Measurements from ENCODE around the gene PRLR. TPM values are rescaled to one million over a fixed set of nuclear protein-coding genes. Genes with fewer than 3 reads are reported as not detected.

PRLR gene
- total RNA-seq, 1 experiment from 2014 or later, result not detected

DNA sequence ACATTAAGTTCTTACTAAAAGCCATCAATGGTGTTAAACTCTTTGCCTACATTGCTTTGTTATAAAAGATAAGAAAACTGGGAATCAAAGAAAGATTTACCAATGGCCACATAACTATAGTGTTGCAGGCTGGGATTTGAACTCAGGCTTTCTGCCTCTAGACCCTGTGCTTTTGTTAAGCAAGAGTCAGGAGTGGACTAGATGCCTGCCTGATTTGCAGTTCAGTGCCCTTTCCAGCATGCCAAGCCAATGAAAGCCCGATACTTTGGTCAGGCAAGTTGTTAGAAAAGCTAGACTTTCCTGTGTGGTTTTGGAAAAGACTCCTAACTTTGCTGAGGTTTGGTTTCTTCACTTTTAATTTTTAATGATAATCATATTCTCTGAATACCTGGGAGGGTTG, 161.1 kb downstream of the PRLR start:
- in situ Hi-C loops (cut with HindIII; ENCODE audit: low pct_unique_long_range_greater_than_20kb, low sequenced_read_pairs), result no loop called here
- DNase-seq (ENCODE audit: low read depth), result no peak

- in situ Hi-C loops (cut with HindIII; ENCODE audit: low pct_unique_long_range_greater_than_20kb, low sequenced_read_pairs), result no loop called here
- DNase-seq (ENCODE audit: low read depth), result no peak
Observed at GRCh38 chr5:35067985-35068384, 162.3 kb downstream of the PRLR start.

- in situ Hi-C loops (cut with HindIII; ENCODE audit: low pct_unique_long_range_greater_than_20kb, low sequenced_read_pairs), result no loop called here
- no peak for DNase-seq (ENCODE audit: low read depth)
Observed at GRCh38 chr5:35066260-35066795, 164.0 kb downstream of the PRLR start.

- DNase-seq (ENCODE audit: low read depth), result no peak
- in situ Hi-C loops (cut with HindIII; ENCODE audit: low pct_unique_long_range_greater_than_20kb, low sequenced_read_pairs), result no loop called here
Observed at GRCh38 chr5:35063414-35063813, 166.9 kb downstream of the PRLR start.

DNA sequence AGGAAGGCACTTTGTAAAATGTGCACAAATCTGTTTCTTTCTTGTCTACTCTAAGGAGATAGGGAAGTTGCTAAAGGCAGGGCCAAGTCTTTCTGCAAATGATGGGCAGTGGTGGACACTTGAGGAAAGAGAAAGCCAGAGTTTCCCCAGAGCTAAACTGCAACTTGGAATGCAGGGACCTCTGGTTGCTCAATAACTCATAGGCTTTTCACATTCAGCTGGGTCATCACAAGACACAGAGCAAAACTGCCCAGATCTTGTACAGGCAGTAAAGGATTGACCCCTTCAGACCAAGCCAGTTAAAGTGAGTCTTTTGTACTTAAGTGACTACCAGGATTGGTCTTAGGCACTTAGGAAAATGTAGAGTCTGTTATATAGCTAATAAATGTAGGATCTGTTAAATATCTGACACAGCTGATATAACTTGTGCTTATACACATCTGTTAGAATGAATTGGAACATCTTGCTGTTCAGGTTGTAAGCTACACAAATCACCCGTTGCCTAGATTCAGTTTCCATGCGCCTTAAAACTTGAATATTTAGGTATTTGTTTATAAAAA, 169.0 kb downstream of the PRLR start:
- DNase-seq (ENCODE audit: low read depth), result no peak
- in situ Hi-C loops (cut with HindIII; ENCODE audit: low pct_unique_long_range_greater_than_20kb, low sequenced_read_pairs), result no loop called here

- in situ Hi-C loops (cut with HindIII; ENCODE audit: low pct_unique_long_range_greater_than_20kb, low sequenced_read_pairs), result no loop called here
- no peak for DNase-seq (ENCODE audit: low read depth)
Observed at GRCh38 chr5:35060236-35060635, 170.1 kb downstream of the PRLR start.

DNA sequence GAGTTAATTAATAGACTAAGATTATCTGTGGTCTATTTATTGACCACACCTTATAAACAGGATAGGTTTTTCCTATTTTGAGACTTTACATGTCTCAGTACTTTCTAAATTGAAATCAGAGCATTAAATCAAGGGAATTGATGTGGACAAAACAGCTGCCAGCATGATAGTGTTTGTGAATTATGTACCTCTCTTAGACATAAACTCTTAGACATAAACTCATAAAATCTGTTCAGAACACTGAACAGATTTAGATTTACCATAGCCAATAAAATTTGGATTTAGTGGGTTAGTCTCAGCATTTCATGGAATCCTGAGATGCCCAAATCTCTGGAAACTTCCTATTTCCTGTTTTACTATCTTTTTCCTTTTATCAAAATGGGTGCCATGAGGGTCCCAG, 171.0 kb downstream of the PRLR start:
- DNase-seq (ENCODE audit: low read depth), result no peak
- in situ Hi-C loops (cut with HindIII; ENCODE audit: low pct_unique_long_range_greater_than_20kb, low sequenced_read_pairs), result no loop called here

DNA sequence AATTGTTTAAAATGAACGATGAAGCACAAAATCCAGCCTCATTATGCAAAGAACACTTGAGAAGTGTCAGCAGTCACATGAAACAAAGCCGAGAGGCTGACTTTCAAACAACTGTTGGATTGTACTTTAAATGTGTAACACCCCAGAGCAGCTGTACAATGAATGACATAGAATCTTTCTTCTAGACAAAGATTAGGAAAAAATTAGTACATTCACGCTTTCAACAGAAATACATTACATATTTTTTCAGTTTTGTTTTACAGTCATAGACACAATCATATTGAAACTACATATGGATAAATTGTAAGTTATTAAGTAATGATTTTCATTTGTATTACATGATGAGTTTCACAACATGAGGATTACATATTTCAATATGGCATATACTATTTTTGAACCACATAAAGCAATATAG, 171.9 kb downstream of the PRLR start:
- in situ Hi-C loops (cut with HindIII; ENCODE audit: low pct_unique_long_range_greater_than_20kb, low sequenced_read_pairs), result no loop called here
- DNase-seq (ENCODE audit: low read depth), result no peak

GRCh38 chr5:35056686-35057085, 173.6 kb downstream of the PRLR start:
- no peak for DNase-seq (ENCODE audit: low read depth)
- in situ Hi-C loops (cut with HindIII; ENCODE audit: low pct_unique_long_range_greater_than_20kb, low sequenced_read_pairs), result no loop called here

- in situ Hi-C loops (cut with HindIII; ENCODE audit: low pct_unique_long_range_greater_than_20kb, low sequenced_read_pairs), result no loop called here
- DNase-seq (ENCODE audit: low read depth), result no peak
Observed at GRCh38 chr5:35052838-35053237, 177.4 kb downstream of the PRLR start.

GRCh38 chr5:35050541-35051126, 179.7 kb downstream of the PRLR start:
- DNase-seq (ENCODE audit: low read depth), result no peak
- in situ Hi-C loops (cut with HindIII; ENCODE audit: low pct_unique_long_range_greater_than_20kb, low sequenced_read_pairs), result no loop called here

DNA sequence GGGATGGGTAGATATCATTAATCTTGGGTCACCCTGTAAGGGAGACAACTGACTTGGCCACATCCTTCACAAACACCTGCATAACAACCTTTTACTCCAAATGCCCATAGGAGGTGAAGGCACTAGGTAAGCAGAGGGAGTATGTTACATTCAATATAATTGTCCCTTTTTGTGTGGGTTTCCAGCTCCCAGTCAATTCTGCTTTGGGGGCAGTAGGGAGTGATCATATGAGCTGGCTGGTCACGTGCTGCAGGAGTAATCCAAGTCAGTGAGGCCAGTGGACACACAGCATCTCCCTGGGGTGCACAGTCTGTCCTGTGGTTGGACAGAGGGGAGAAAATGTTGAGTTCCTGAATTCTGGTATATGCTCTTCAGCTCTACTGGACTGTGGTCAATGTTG, 181.4 kb downstream of the PRLR start:
- in situ Hi-C loops (cut with HindIII; ENCODE audit: low pct_unique_long_range_greater_than_20kb, low sequenced_read_pairs), result no loop called here
- no peak for DNase-seq (ENCODE audit: low read depth)

- no peak for DNase-seq (ENCODE audit: low read depth)
- in situ Hi-C loops (cut with HindIII; ENCODE audit: low pct_unique_long_range_greater_than_20kb, low sequenced_read_pairs), result no loop called here
Observed at GRCh38 chr5:35047785-35048404, 182.4 kb downstream of the PRLR start, which contains the start of gene AGXT2. AGXT2 (minus strand) TSS chr5:35047949; CDS start chr5:35047892, 57 bp downstream.

GRCh38 chr5:35046774-35047173, 183.5 kb downstream of the PRLR start:
- in situ Hi-C loops (cut with HindIII; ENCODE audit: low pct_unique_long_range_greater_than_20kb, low sequenced_read_pairs), result no loop called here
- no peak for DNase-seq (ENCODE audit: low read depth)

DNA sequence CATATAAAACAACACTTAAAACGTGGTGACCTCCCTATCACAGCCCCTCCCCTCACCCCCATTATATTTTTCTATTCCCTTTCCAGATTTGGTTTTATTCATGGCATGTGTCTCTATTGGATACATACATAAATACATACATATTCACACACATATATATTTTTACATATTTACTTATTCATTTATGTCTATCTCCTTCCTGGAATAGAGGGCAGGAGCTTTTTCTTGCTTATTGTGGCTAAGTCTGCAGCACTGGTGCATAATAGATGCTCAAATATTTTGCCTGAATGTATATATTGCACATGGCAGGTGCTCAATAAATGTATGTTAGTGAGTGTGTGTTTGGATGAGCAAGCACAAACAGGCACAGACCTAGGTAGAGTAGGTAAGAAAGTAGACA, 185.0 kb downstream of the PRLR start:
- DNase-seq (ENCODE audit: low read depth), result no peak

GRCh38 chr5:35044649-35045048, 185.6 kb downstream of the PRLR start:
- in situ Hi-C loops (cut with HindIII; ENCODE audit: low pct_unique_long_range_greater_than_20kb, low sequenced_read_pairs), result no loop called here
- DNase-seq (ENCODE audit: low read depth), result no peak

More for the DNA sequence above, 185.0 kb downstream of the PRLR start:
- in situ Hi-C loops (cut with HindIII; ENCODE audit: low pct_unique_long_range_greater_than_20kb, low sequenced_read_pairs), result no loop called here

- in situ Hi-C loops (cut with HindIII; ENCODE audit: low pct_unique_long_range_greater_than_20kb, low sequenced_read_pairs), result no loop called here
- no peak for DNase-seq (ENCODE audit: low read depth)
Observed at GRCh38 chr5:35042781-35043180, 187.5 kb downstream of the PRLR start.

DNA sequence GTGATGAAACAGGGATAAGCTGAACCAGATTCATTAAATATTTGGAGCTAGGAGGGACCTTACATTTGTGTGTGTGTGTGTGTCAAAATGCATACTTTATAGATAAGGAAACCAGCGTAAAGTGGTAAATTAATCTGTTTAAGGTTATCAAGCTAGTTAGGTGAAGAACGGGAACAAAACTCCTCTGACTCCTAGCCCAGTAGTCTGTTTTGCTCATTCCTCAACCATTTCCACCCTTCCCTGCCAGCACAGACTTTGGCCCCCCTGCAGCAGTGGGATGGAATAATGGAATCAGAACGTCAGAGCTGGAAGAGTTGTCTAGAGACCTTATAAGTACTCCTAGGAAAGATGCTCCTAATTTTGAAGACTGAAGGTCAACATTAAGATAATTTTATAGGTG, 189.0 kb downstream of the PRLR start:
- no peak for DNase-seq (ENCODE audit: low read depth)
- in situ Hi-C loops (cut with HindIII; ENCODE audit: low pct_unique_long_range_greater_than_20kb, low sequenced_read_pairs), result no loop called here

GRCh38 chr5:35038891-35039290, 191.4 kb downstream of the PRLR start:
- in situ Hi-C loops (cut with HindIII; ENCODE audit: low pct_unique_long_range_greater_than_20kb, low sequenced_read_pairs), result no loop called here
- no peak for DNase-seq (ENCODE audit: low read depth)

GRCh38 chr5:35036536-35036935, 193.8 kb downstream of the PRLR start:
- no peak for DNase-seq (ENCODE audit: low read depth)
- in situ Hi-C loops (cut with HindIII; ENCODE audit: low pct_unique_long_range_greater_than_20kb, low sequenced_read_pairs), result no loop called here

Data from Caki2 (cell line).